ENCODE data around the gene CASP8.
"Not testable (repeated sequence)": the region's sequence is repeated elsewhere in the genome, so short reads cannot be mapped to it uniquely, and the experiment has no call there.

The CASP8 gene

DNA sequence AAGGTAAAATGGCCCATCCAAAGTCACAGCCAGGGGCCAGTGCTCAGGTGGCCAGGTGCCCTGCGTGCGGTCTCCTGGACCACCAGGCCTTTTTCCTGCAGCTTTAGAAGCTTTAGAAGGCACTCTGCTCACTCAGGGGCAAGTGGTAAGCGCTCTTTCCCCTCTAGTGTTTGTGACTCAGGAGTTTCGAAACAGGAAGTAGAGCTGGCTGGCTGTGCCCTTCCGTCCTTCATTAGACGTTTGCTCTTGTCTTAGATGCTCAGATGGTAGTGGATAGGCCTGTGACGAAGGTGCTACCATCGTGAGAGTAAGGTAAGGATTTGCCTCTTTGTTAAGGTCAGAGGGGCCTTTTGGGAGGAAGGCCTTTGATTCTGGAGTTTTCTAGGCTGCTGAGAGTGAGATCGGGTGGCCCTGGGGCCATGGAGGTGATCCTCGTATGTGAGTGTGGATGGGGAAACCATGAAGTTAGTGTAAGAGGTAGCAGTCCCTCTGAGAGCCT is at the start of gene CASP8:
Gene CASP8 (plus strand): TSS at position 235 of the 499 bp plus-strand sequence. CDS start 5,951 bp downstream, outside the sequence.
- no peak for DNase-seq

DNA sequence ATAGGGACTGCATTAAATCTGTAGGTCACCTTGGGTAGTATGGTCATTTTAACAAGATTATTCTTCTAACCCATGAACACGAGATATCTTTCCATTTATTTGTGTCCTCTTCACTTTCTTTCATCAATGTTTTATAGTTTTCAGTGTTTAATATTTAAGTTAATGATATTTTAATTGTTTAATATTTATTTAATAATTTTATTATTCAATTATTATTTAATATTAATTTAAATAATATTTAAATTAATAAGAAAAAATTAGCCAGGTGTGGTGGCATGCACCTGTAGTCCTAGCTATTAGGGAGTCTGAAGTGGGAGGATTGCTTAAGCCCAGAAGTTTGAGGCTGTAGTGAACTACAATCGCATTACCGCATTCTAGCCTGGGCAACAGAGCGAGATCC is 44.4 kb upstream of the CASP8 start:
- no peak for DNase-seq

DNA sequence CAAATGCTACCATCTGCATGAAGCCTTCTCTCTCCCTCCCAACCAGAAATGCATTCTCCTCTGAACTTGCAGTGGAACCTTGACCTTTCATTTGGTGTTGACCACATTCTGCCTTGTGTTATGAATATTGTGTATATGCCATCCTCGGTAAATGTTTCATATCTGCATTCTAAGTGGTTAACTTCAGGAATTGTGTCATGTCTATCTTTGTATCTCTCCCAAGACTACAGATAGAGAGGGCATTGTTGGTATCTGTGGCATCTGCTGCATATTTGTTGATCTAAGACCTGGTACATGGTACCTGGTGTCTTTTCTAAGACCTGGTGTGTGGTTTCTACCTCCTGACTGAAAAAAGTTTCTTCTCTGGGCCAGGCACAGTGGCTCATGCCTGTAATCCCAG is 43.4 kb upstream of the CASP8 start:
- DNase-seq, result no peak

DNA sequence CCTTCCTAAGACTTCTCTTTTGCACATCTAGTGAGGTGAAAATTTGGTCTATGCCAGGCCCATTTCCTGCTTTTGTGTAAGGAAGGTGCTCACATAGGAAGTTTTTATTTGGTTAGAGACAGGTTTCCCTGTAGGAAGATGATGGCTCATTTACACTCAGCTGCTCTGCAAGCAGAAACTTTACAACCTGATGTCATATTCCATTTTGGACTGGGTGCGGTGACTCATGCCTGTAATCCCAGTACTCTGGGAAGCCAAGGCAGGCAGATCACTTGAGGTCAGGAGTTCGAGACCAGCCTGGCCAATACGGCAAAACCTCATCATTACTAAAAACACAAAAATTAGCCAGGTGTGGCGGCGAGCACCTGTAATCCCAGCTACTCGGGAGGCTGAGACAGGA is 41.6 kb upstream of the CASP8 start:
- no peak for DNase-seq

DNA sequence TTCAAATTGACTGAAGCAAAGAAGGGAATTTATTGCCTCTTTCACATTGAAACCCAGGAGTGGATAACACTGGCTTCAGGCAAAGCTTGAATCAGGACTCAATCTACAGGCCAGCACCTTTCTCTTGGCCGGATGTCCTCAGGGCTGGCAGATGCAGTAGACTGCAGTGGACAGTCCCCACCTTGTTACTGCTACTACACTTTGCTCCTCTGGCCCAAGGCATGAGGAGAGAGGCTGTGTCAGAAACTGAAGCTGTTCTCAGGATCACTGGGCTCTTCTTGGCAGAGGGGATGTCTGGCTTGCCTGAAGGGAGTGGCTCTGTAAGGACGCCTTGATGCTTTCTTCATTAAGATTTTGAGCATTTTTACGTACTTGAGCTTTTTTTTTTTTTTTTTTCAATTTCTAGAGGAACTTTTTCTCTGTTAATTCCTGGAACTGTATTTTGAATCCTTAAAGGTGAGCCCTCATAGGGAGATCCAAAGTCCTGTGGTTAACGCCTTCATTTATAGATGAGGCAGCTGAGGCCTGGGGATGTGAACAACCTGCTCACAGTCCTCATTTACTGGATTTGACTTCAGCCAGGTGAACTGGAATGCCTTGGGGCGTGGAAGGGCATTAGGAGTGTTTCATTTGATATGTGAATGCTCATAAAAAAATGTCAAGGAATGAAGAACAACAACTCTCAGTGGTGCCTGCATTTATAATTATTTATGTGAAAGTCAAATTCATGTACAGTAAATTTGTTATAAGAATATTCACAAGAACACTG is 40.8 kb upstream of the CASP8 start:
- DNase-seq, result no peak

DNA sequence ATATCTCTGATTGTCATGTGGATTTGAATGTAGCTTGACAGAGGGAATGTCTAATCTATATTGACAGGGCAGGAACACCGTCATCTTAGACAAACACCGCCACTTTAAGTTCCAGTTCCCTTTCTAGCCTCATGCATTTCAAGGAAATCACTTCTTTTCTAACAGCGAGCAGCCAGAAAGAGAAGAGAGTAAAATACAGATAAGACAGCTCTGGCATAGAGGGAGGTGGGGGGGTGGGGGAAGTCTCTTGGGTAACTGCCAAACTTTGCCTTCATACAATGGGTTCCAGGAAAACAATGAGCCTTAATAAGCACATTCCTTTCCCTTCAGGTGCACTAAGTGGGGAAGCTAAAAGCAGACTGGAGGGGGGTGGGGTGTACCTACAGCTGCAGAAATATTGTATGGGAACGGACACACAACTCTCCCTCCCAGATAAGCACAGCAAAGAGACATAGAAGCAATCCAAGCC is 40.2 kb upstream of the CASP8 start:
- no peak for DNase-seq

DNA sequence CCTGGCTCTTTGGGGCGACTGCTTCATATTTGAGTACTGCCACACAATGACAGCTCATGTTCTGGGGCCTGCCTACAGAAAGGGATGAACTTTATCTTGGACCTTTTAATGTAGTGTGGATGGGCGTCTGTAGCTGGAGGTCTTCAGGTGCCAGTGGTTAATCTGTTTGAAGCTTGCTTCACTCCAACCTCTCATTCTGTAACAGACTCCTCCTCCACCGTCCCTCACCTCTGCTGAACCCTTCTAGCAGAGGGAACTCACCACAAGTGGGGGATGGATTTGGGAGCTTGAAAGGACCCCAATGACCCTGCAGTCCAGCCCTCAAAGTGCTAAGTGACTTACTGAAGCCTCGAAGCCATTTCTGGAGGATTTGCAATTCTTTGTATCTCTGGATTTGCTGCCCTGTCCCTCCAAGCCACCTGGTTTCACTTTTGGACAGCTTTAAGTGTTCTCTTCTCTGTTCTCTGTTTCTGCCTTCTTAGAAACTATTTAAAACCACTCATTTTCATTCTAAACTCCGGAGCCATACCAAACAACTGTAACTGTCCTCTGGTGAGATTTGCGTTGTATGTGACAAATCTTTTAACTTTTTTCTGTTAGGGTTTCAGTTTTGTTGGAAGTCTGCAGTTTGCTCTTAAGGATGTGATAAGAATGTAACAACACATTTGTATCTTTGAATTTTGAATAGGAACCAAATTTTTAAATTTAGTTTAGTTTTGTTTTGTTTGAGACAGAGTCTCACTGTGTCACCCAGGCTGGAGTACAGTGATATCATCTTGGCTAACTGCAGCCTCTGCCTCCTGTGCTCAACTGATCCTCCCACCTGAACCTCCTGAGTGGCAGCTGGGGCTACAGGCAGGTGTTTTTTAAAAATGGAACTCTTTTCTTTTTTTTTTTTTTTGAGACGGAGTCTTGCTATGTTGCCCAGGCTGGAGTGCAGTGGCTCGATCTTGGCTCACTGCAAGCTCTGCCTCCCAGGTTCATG is 37.0 kb upstream of the CASP8 start:
- no peak for DNase-seq

DNA sequence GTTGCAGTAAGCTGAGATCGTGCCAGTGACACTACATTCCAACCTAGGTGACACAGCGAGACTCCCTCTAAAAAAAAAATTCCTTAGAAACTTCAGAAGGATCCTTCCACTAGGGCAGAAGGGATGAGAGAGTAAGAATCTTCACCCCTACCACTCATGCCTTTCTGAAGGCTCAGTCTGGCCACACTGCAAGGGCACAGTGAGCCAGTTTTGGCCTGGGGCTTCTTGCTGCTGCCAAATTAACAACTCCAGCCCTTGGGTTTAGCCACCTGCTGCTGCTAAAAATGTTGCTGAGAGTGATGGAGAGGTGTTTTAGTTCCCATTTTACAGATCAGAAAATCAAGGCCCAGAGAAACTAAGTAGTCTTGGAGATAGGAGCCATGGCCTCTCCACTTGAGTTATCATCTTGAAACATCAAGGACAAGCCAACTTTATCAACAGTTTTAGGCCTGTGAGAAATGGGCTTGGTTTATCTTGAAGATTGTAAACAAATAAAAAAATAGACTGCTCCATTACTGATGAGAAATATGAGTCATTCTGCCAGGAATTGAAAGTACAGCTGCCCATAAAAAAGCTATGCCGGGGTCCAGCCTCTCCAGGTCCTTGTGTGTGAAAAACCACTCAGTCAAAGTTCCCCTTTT is 31.9 kb upstream of the CASP8 start:
- no peak for DNase-seq

DNA sequence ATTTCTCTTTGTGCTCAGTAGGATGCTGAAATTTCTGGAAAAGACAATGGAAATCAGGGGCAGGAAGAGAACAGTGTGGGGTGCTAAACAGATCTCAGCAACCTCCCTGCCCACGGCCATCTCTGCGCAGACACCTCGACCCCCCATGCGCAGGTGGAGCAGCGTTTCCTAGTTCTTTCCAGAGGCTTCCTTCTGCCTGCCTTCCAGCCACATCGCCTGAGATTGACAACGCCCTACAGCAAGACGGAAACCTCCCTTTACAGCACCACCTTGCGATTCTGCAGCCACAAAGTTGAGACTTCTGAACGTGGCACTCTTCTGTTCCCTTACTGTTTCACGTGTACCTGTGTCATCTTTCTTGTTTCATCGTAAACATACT is 31.4 kb upstream of the CASP8 start:
- DNase-seq, result no peak

DNA sequence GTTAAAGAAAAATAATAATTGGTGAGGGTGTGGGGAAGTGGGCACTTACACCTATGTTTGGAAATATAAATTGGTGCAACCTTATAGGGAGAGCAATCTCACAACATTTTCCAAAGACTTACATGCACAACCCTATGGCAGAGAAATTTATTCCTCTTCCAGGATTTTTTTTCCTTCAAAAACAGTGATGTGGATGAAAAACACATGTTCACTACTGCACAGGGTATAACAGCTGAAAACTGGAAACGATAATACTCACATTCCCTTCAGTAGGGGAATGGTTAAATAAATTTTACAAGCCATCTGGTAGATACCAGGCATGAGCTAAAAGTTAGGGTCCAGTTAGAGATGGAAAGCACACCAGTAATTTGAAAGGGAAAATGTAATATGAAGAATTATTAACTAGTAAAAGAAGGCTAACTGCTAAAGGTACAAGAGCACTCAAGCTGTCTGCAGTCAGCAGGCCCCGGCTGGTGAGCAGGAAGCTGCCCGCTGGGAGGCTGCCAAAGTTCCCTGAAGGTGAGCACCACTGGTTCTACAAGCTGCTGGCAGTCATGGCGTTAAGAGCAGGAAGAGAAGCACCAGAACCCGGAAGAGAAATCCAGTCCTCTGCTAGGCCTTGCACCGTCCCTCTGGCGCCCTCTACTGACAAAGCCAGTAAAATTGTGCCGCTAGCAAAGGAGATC is 28.4 kb upstream of the CASP8 start:
- DNase-seq, result peak; percentile 87

DNA sequence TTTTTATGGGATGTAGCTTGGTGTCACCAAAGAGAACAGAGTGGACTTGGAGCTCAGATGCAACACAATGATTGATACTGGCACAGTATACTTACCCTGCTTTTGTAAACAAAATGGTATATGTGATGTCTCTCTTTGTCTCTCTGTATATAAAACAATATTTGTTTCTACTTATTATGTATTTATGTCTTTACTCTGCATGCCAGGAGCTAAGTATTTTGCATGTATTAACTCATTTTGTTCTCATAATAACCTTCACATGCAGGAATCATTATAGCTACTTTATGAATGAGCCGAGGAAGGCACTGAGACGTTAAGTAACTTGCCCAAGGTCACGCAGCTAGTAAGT is 27.9 kb upstream of the CASP8 start:
- DNase-seq, result no peak

DNA sequence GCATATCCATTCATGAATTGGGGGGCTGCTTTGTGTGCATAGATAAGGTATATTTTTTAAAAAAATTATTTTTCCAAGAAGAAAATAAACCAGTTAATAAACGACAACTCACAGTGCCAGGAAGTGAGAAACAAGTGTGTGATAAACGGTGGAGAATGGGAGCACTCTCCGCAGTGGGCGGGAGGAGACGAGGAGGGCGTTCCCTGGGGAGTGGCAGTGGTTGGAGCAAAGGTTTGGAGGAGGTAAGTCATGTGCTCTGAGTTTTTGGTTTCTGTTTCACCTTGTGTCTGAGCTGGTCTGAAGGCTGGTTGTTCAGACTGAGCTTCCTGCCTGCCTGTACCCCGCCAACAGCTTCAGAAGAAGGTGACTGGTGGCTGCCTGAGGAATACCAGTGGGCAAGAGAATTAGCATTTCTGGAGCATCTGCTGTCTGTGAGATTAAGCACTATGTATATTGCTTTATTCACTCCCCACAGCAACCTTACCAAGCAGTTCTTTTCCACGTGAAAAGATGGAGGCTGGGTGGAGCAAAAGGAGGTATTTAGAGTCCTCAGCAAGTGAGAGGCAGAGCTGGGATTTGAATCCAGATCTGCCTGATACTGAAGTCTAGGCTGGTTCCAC is 27.0 kb upstream of the CASP8 start:
- peak; percentile 57 for DNase-seq

DNA sequence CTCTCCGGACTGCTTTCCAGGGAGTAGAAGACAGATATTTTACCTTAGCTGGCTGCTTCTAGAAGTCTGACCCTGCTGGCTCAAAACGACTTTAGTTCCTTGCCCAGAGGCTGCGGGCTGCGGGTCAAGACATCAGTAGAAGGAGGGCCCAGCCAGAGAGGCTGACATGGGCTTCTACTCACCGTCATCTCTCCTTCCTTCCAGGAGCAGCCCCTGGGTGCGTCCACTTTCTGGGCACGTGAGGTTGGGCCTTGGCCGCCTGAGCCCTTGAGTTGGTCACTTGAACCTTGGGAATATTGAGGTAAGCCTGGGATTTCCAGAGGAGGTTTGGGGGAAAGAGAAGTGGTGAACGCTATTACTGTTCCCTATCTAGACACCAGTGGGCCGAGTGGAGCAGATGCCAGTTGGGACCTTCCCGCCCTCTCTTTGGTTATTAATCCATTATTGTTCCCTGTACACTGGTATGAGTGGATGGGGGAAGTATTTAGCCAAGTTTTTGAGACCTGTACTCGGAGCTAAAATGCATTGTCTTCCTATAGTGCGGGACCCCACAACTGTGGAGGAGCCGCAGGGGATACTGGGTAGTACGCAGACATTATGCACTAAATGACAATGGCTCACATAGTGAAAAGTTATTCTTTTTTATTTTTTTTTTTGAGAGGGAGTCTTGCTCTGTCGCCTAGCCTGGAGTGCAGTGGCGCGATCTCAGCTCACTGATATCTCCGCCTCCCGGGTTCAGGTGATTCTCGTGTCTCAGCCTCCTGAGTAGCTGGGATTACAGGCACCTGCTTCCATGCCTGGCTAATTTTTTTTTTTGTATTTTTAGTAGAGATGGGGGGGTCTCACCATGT is 26.3 kb upstream of the CASP8 start:
- DNase-seq, result no peak

DNA sequence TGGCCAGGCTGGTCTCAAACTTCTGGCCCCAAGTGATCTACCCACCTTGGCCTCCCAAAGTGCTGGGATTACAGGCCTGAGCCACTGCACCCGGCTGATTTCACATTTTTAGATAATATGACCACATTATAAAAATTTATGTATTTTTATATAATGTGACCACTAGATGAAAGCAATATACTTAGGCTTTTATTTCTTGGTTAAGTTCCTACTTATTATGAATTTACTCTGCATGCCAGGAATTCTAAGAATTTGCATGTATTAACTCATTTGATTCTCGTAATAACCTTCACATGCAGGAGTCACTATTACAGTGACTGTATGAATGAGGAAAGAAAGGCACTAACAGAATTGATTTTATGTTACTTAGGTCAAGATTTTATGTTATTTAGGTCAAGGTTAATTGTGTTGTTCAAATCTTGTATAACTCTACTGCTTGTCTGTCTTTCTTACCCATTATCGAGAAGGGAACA is 25.6 kb upstream of the CASP8 start:
- no peak for DNase-seq

DNA sequence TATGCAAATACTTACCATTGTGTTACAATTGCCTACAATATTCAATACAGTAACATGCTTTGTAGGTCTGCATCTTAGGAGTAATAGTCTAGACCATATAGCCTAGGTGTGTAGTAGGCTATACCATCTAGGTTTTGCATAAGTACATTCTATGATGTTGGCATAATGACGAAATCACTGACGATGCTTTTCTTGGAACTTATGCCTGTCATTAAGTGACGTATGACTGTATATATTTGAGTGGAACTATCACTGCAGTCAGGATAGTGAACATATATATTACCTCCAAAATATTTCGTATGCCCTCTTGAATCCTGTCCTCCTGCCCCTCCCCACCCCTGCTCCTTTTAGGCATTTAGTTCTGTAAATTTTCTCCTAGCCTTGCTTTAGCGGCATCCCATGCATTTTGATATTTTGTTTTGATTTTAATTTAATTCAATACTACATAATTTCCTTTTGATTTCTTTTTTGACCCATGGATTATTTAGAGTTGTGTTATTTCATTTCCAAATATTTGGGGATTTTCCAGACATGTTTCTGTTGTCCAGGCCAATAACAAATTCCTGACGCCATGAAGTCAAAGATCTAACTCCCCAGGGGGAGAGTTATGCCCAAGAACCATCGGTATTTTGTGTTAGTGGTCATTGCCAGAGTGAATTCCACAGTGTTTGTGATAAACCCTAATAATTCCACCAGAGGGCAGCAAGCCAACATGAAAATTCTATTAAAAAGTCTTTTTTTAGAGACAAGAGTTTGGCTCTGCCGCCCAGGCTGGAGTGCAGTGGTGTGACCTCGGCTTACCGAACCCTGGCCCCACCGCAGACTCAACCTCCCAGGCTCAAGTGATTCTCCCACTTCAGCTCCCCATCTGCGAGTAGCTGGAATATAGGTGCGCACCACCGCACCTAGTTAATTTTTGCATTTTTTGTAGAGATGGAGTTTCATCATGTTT is 24.2 kb upstream of the CASP8 start:
- DNase-seq, result peak; percentile 24

DNA sequence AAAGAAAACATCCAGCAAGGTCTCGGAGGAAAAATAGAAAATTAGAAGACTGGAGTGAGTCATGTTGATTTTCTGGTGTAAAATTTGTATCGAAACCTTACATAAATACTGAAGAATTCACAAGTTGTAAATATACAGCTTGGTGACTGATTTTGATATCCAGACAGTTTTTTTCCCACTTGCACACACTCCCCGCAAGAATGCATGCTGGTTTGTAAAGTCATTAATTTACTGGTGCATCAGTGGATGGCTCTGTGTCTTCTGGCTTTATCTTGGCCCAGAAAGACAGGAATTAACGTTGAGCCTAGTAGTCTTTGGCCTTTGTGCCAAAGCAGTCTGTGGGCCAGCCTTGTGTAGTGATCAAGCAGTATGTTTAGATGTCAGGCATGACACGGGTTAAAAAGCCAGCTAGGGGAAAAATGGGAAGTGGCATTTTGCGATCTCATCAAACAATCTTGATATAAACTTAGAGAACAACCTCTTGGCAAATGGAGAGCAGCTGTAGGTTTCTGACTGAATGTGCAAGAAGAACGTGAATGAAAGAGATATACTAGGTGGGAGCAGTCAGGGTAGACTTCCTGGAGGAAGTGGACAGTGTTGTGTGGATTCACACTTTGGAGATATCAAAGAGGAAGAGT is 22.7 kb upstream of the CASP8 start:
- DNase-seq, result no peak

DNA sequence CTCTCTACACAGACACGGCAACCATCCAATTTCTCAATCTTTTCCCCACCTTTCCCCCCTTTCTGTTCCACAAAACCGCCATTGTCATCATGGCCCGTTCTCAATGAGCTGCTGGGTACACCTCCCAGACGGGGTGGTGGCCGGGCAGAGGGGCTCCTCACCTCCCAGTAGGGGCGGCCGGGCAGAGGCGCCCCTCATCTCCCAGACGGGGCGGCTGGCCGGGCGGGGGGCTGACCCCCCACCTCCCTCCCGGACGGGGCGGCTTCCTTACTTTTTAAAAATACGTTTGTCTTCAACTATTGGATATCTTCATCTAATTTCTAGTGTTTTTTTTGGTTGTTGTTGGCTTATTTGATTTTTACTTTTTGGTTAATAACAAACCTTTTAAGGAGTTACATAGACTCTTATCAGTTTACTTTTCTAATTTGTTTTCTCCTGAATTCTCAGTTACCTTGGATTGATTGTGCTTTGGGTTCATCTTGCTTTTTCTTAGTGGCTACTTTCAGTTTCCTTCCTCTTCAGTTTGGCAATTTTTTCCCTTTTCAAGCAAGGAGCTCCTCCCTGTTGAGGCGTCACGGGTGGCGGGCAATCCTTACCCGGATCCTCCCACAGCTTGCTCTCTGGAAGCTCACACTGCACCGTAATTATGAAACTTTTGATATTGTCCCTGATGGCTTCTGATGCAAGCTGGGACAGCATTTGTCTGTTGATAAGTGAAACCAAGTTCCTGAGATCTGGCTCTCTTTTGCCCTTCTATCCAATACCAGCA is 21.0 kb upstream of the CASP8 start:
- not testable (repeated sequence) for DNase-seq

DNA sequence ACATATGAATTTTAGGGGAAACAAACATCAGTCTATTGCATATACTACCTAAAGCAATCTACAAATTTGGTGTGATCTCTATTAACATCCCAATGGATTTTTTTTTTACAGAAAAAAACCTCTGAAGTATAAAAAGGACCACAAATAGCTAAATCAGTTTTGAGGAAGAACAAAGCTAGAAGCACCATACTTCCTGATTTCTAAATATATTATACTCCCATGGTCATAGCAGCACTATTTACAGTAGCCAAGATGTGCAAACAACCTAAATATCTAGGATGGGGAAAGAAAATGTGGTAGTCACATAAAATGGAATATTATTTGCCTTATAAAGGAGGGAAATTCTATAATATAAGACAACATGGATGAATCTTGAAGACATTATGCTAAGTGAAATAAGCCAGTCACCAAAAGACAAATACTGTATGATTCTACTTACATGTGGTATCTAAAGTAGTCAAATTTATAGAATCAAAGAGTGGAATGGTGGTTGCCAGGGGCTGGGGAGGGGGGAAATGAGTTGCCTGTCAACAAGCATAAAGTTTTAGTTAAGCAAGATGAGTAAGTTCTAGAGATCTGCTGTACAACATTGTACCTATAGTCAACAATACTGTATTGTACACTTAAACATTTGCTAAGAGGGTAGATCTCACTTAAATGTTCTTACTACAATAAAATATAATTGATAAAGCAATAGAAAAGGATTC is 17.6 kb upstream of the CASP8 start:
- DNase-seq, result no peak

Measured in NCI-H2107 (cell line).